Endometrial microvascular endothelial cells (primary cell): ENCODE measurements around the gene SHMT1. TPM values are rescaled to one million over a fixed set of nuclear protein-coding genes. Genes with fewer than 3 reads are reported as not detected.

Source experiments
- in situ Hi-C: cut with HindIII; loops from 2 replicates; pipeline ENCODE4 v1.10.0; 2017; ENCODE audit warnings: low sequenced_read_pairs, low pct_unique_long_range_greater_than_20kb; ENCODE audit errors: inconsistent ontology term
- total RNA-seq: library from RNA; depleted of rRNA; stranded (reverse); fragments of >200 nt; gene quantifications from one replicate; pipeline ENCODE4 v1.2.3, GENCODE V29; 2015; ENCODE audit errors: inconsistent ontology term

The SHMT1 gene
- total RNA-seq, 1 donor from 2014 or later, result 30.4 TPM

DNA sequence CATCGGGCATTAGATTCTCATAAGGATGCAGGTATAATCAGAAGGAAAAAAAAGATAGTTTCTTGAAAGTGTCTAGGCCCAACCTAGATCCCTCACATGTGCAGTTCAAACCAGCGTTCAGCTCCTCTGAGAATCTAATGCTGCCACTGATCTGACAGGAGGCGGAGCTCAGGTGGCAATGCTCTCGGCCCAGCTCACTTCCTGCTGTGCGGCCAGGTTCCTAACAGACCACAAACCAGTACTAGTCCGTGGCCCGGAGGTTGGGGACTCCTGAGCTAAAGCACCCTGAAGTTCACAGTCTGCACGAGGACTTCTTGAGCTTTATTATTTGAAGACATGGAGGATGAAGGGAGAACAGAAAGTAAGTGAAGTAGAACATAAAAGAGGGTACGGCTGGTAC is 31.5 kb downstream of the SHMT1 start:
- in situ Hi-C loops, result no loop called here

DNA sequence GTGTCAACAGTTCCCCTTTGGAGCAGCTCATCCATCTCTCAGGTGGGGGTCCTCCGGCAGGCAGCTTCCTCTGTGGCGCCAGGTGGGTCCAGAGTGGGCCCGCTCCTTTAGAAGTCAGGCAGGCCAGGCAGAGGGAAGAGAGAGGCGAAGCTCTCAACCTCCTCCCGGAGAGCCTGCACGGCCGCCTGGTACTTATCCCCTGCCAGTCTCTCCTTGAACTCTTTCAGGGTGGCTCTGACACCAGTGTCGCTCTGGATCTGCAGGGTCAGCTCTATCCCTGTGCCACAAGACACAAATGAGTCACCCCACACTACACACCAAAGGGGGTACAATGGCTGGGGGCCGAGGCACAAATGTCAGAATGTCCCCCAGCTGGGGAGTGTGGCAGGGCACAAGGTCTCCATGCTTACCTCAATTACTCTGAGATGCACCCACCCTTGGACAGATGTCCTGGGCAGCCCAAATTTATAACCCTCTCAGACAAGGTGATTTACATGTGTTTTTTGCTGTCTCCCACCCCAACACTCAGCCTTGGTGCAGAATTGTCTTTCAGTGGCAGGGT is 34.6 kb downstream of the SHMT1 start:
- in situ Hi-C loops, result no loop called here

DNA sequence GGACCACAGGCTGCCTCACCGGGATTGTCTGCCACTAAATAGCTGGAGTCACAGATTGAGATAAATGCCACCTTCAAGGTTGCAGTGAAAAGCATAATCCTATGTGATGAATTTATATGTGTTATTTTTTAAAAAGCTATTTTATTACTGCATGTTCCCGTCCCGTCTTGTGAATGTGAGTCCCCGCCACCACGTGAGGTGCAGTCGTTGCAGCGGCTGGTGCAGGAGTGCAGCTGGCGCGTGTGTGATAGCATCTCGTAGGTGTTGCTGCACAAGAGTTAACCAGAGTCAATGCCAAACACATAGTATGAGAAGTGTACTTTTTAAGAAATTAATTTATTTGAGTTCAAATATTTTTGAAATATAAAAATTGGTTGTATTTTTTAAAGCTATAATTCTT is 35.8 kb downstream of the SHMT1 start:
- in situ Hi-C loops, result no loop called here

DNA sequence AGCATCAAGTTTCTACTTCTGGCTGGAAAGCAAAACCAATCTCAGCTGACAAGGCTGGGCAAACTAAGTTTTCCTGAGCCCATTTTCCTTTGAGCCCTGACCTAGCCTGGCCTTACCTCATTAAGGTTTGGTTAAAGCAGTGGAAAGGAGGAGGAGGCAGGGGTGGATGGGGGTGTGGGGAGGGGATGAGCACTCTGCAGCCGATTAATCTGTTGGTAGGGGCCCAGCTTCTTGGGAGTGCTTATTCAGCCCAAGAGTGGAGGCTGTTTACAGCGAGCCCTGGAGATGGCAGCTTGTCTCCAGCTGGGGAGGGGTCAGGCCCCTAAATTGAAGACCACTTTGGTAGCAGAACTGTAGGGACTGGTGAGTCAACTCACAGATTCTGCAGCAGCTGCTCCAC is 36.3 kb downstream of the SHMT1 start:
- in situ Hi-C loops, result no loop called here

DNA sequence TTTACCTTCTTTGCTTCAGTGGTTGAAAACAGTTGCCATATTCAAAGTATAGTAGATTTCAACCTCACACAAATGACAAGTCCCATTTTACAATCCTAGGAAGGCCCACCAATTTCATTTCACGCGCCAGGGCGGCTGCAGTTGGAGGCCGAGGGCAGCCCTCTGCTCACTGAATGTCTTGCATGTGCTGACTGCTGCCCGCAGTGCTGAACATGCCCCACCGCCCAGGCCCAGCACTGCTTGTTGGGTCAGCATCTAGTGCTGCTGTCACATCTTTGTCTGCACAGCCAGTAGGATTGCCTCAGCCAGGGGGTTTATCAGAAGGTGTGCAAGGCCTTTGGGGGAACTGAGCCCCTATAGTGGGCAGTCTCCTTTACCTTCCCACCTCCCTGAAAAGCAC is 36.8 kb downstream of the SHMT1 start:
- in situ Hi-C loops, result no loop called here

DNA sequence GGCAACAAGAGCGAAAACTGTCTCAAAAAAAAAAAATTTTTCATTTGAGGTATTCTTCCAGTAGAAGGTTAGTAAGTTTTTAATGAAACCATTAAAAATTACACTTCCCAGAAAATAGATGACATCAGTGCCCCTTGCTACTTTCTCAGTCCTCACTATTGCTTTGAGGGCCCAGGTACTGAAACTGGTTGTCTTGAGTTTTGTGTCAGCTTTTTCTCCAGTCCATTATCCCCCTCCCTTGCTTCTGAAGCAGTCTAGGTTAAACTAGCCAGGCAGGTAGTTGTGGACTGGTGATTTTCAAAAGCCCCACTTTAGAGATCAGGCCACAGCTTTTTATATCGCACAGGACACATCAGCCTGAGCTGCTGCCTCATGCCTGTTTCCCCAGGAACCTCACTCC is 37.3 kb downstream of the SHMT1 start:
- in situ Hi-C loops, result no loop called here

DNA sequence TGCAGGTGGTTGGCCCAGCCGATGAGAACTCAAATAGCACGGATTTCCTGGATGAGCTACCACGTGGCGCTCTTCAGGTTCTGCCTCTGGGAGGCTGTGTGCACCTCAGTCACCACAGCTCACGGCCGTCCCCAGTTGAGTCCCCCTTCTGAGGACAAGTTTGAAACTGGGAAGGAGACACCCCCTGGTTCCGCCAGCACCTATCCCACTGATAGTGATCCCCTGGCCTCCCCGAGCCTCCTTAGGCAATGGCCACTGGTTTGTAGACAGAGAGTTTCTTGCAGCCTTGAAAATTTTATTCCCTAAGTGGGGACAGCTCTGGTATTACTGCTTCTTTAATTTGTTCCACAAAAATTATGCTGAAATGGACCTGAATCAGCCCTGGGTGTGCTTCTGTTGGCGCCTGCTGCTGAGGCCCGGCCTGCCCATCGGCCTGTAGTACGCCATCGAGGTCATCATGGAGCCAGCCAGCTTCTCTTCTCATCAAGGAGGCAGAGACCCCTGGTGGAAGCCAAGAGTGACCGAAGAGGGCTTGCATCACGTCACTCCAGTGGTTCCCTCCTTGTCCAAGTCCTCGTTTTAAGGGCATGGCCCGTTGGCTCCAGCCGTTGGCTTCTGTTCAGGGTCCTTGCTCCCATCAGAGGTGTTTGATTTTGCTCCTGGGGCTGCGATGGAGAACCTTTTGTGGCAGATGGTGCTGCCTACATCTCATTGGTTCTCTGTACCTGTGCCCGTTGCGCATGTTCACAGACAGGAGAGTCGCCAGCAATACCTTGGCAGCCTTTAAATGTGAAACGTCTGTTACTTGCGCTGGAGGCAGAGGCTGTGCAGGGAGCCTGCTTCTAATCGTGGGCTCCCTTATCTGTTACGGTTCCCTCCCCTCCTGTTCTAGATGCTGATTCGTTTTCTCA is 39.0 kb downstream of the SHMT1 start:
- in situ Hi-C loops, result no loop called here

DNA sequence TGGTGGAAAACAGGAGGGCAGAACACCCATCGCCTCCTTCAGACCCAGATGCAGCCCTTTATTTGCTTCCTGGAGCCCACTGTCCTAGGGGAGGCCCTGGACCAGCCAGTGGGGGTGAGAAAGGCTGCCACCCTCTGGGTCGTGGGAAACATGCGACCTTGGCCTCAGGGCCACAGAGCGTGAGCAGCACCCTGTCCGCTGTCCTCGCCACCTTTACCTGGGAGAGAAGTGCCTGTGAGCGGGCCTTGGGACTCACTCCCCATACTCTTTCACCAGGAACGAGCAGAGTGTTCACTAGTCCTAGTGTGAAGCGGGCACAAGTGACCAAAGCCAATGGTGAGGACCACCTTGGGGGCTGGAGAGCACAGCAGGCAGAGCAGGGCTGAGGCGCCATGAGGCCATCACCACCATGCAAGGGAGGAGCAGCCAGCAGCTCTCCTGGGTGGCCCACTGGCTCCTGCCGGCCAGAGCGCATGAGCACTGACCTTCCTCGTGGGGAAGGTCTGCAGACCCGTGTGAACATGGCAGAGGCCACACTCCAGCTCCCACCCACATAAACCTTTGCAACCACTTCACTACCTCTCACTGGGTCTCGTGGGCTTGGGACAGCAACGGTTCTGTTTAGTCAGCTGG is 39.7 kb downstream of the SHMT1 start:
- in situ Hi-C loops, result no loop called here

DNA sequence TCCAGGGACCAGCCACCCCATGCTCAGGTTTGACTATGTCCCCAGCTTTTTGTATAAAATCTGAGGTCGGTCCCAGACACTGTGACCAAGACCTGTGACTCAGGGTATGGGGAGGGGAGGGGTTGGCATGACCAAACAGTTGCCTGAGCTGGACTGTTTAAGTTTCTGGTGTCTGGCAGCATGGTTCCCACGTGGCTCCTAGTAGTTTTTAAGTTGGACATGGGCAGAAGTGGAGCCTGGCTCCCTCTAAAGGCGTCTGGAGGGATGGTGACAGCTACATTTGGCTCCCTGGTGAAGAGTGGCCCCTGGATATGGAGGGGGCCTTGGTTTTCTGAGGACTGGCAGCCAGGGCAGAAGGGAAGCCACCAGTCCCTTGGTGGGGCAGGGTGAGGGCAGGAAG is 40.3 kb downstream of the SHMT1 start:
- in situ Hi-C loops, result no loop called here

DNA sequence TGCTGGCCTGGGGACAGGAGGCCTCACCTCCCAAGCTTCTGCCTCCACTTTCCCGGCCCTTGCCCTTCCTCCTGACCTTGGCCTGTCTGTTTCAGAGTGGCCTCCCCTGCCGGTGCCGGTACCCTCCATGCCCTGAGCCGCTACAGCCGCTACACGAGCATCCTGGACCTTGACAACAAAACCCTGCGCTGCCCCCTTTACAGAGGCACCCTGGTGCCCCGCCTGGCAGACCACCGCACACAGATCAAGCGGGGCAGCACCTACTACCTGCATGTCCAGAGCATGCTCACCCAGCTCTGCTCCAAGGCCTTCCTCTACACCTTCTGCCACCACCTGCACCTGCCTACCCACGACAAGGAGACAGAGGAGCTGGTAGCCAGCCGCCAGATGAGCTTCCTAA is 40.8 kb downstream of the SHMT1 start:
- in situ Hi-C loops, result no loop called here

DNA sequence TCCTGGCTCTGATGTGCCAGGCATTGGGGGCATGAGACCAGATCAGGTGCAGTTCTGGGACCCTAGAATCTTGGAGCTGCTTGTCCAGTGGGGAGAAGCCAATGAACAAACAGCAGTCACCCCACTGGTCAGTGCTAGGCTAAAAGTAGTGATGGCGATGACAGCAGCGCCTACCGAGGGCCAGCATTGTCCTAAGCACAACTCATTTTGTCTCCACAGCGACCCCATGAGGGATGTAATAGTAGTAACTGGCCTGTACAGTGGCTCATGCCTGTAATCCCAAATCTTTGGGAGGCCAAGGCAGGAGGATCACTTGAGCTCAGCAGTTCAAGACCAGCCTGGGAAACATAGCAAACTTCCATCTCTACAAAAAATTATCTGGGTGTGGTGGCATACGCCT is 42.0 kb downstream of the SHMT1 start:
- in situ Hi-C loops, result no loop called here

DNA sequence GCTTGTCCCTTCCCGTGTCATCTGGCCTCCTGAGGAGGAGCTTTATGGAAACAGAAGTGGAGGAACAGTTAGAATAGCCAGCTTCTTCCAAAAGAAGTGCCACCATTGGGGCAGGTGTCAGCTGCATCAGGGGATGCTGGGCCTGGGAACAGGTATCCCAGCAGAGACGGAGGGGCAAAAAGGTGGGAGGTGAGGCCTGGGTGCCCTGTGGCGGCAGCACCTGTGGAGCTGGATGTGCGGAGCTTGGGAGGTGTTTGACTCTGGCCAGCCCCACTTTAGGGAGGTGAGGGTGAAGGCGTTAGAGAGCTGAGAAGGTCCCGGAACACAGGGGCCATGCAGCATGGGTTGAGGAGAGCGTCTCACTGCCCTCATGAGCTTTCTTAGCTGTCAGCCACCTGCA is 43.0 kb downstream of the SHMT1 start:
- in situ Hi-C loops, result no loop called here

DNA sequence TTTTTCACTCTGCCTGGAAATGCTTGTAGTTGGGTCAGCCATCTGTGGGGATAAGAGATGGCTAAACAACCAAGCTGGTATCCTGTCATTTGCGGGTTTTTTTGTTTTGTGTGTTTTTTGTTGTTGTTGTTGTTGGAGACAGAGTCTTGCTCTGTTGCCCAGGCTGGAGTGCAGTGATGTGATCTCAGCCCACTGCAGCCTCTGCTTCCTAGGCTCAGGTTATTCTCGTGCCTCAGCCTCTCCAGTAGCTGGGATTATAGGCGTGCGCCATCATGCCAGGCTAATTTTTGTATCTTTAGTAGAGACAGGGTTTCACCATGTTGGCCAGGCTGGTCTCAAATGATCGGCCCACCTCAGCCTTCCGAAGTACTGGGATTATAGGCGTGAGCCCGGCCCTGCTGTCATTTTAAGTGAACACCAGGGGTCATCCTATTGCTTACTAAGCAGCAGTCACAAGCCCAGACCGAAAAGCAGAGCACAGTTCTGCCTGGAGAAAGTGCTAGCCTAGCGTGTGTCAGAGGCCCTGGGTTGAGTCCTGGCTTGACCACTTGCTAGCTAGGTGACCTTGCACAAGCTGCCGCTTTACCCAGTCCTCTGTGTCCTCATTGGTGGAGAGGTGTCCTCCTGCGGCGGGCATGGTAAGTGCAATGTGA is 43.6 kb downstream of the SHMT1 start:
- in situ Hi-C loops, result no loop called here

DNA sequence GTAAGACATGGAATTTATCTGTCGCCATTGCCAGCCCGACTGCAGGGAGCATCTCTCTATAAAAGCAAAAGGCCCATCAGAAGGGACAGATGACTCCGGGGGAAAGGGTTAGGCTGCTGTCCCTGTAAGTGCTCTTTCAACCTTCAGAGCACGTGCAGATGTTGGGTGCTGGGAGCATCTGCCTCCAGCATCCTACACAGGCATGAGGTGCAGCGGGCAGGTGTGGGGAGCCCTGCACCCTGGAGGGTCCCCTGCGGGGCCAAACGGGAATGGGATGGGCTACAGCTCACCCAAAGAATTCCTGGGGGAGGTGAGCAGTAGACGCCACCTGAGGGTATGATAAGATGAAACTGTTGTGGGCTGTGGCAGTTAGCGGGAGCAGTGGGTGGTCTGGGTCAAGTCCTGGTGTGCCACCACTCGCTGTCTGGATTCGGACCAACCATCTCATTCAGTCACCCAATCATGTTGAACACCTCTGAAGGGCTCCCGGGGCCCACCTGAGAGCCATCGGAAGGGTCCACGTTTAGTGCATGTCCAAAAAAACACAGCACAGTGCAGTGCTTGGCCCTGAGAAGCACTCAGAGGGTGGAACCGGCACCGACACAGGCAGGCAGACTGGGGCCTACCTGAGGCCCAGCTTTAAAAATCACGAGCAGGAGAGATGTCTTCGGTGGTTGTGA is 44.4 kb downstream of the SHMT1 start:
- in situ Hi-C loops, result no loop called here

DNA sequence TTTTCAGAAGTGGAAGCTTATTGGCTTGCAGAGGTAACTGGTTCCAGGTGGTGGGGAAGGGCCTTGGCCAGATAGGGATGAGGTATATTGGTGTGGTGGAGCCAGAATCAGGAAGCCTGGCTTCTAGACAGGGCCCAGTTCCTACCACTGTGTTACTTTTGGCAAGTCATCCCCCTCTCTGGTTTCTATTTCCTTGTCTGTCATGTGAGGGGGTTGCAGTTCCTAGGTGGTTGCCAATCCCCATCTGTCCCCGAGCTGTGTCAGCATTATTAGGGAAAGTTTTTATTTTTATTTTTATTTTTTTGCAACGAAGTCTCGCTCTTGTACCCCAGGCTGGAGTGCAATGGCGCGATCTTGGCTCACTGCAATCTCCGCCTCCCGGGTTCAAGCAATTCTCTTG is 45.2 kb downstream of the SHMT1 start:
- in situ Hi-C loops, result no loop called here

DNA sequence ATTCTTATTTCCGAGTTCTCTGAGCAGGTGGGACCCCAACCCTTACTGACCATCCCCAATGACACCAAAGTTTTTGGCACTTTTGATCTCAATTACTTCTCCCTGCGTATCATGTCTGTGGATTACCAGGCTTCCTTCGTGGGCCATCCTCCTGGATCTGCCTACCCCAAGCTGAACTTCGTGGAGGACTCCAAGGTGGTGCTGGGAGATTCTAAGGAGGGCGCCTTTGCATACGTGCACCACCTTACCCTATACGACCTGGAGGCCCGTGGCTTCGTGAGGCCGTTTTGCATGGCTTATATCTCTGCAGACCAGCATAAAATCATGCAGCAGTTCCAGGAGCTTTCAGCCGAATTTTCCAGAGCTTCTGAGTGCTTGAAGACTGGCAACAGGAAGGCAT is 47.4 kb downstream of the SHMT1 start:
- in situ Hi-C loops, result no loop called here

DNA sequence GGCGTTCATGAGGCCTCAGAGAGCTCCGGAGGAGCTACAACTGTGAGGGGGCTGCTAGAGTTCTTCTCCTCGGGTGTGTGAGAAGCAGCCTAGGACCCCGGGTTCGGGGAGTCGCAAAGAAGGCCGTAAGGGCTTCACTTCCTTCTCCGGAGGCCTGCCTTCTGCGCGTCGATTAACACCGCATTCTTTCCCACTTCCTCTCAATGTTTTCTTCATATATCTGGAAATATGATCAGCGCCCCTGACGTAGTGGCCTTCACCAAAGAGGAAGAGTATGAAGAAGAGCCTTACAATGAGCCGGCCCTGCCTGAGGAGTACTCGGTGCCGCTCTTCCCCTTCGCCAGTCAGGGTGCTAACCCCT is 47.8 kb downstream of the SHMT1 start:
- in situ Hi-C loops, result no loop called here

DNA sequence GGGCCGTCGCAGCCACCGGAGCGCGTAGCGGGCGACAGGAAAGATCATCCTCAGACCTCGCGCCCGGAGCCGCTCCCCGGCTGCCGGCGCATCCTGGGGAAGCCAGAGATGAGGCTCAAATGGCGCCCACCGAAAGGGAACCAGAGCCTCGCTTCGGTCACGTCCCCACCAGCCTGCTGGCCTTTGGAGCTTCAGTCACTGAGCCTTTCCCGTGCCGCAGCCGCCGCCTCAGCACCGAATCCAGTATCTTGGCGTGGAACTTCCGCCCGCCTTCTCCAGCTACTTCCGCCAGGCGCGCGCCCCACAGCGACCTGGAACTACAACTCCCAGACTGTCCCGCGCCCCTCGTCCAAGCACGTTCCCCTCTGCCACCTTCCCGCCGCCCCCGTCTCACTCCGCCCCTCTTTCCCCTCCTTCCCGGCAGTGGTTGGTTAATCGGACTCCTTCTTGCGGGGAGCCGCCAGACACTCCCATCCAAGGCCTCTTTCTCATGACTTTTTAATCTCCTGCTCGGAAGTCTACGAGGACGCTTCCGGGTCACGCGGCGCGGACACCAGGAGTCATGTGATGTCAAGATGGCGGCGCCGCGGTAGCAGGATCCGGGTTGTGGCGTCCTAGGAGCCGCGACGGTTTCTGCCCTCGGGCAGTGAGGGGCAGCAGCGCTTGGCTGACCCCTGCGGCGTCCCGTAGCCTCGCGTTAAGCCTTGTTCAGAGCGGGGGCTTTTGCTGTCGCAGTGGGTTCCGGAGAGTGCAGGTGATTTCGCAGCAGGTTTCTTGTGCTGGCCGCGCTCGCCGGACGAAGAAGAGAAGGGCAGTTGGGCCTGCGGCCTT is 48.4 kb downstream of the SHMT1 start, which contains the start of the genes SMCR8 and TOP3A:
Gene SMCR8 (plus strand): TSS at position 563 of the 831 bp plus-strand sequence. CDS start 497 bp downstream, outside the sequence.
Gene TOP3A (minus strand): TSS at position 264 of the 831 bp plus-strand sequence. CDS start 216 bp downstream, at position 48.
- in situ Hi-C loops, result no loop called here
